HEK293T (cell line): Measurements from ENCODE around the gene TGM5.

Experiments used
- ARNT ChIP-seq: fragments of 450-650 bp; IDR thresholded peaks from 2 replicates; pipeline ENCODE4 v1.6.1; 2017; ENCODE audit warnings: mild to moderate bottlenecking
- BHLHE40 ChIP-seq: fragments of 450-650 bp; IDR thresholded peaks from 2 replicates; pipeline ENCODE4 v1.6.1; 2016; ENCODE audit warnings: mild to moderate bottlenecking, moderate library complexity, borderline replicate concordance
- CTBP1 ChIP-seq: fragments of 450-650 bp; IDR thresholded peaks from 2 replicates; pipeline ENCODE4 v1.6.1; 2016; ENCODE audit warnings: borderline replicate concordance
- ELF4 ChIP-seq: fragments of 450-650 bp; IDR thresholded peaks from 2 replicates; pipeline ENCODE4 v1.6.1; 2017; ENCODE audit warnings: antibody characterized with exemption
- FOXA1 ChIP-seq: fragments of 450-650 bp; IDR thresholded peaks from 2 replicates; pipeline ENCODE4 v1.6.1; 2016; ENCODE audit warnings: mild to moderate bottlenecking
- FOXK2 ChIP-seq: fragments of 450-650 bp; IDR thresholded peaks from 2 replicates; pipeline ENCODE4 v1.6.1; 2016; ENCODE audit warnings: mild to moderate bottlenecking
- FOXM1 ChIP-seq: fragments of 450-650 bp; IDR thresholded peaks from 2 replicates; pipeline ENCODE4 v1.6.1; 2017; ENCODE audit warnings: mild to moderate bottlenecking, borderline replicate concordance
- NFRKB ChIP-seq: fragments of 450-650 bp; IDR thresholded peaks from 2 replicates; pipeline ENCODE4 v1.6.1; 2016; ENCODE audit warnings: mild to moderate bottlenecking, moderate library complexity
- SP1 ChIP-seq: fragments of 450-650 bp; IDR thresholded peaks from 2 replicates; pipeline ENCODE4 v1.6.1; 2017
- SUZ12 ChIP-seq: fragments of 450-650 bp; IDR thresholded peaks from 2 replicates; pipeline ENCODE4 v1.6.1; 2016; ENCODE audit warnings: mild to moderate bottlenecking
- TARDBP ChIP-seq: fragments of 450-650 bp; IDR thresholded peaks from 2 replicates; pipeline ENCODE4 v1.6.1; 2016

GRCh38 chr15:43214169-43214568 lies 52.6 kb downstream of the TGM5 start:
- no peak for TF ChIP-seq BHLHE40
- no peak for TF ChIP-seq TARDBP
- TF ChIP-seq CTBP1 = no peak
- TF ChIP-seq ELF4 = no peak
- TF ChIP-seq FOXM1 = no peak
- no peak for TF ChIP-seq SUZ12
- no peak for TF ChIP-seq NFRKB
- no peak for TF ChIP-seq SP1
- TF ChIP-seq ARNT = no peak
- no peak for TF ChIP-seq FOXA1
- no peak for TF ChIP-seq FOXK2
